CD8-positive, alpha-beta memory T cell (primary cell): ENCODE measurements around the gene DPP9. TPM values are rescaled to one million over a fixed set of nuclear protein-coding genes. Genes with fewer than 3 reads are reported as not detected.
A peak's percentile ranks its signal among the peaks of the same experiment; 100 is the strongest.

ENCODE experiments used
- CTCF ChIA-PET: fragments of 350-600 bp; sonication (Branson Sonifier 250); formaldehyde crosslinking; loops from one replicate; lab custom pipeline; 2021; ENCODE audit warnings: antibody characterized with exemption; lab: Charles Lee
- POLR2A ChIA-PET: fragments of 350-600 bp; sonication (Branson Sonifier 250); formaldehyde crosslinking; loops from one replicate; lab custom pipeline; 2021; ENCODE audit warnings: antibody characterized with exemption; lab: Charles Lee
- DNase-seq, 5 donors: peaks; one replicate each; pipeline versions ENCODE4 v3.0.0 to v3.0.0-alpha.2; 2020 to 2022; ENCODE audit warnings: mixed read lengths in 1 of 5
- H3K27ac ChIP-seq: one replicate; pipeline ENCODE4 v1.7.0; 2013; ENCODE audit warnings: low read depth, mild to moderate bottlenecking, low read length, moderate library complexity
- H3K27me3 ChIP-seq: 2 replicates; pipeline ENCODE4 v1.7.0; 2013; ENCODE audit warnings: low read length, mild to moderate bottlenecking; ENCODE audit not compliant: insufficient read depth, poor library complexity, severe bottlenecking
- H3K36me3 ChIP-seq: 2 replicates; pipeline ENCODE4 v1.7.0; 2013; ENCODE audit warnings: mild to moderate bottlenecking, low read length, moderate library complexity; ENCODE audit not compliant: insufficient read depth
- H3K4me1 ChIP-seq: 2 replicates; pipeline ENCODE4 v1.7.0; 2013; ENCODE audit warnings: mild to moderate bottlenecking, low read length, moderate library complexity; ENCODE audit not compliant: insufficient read depth
- H3K4me3 ChIP-seq: 2 replicates; pipeline ENCODE4 v1.7.0; 2013; ENCODE audit warnings: mild to moderate bottlenecking, low read length
- H3K9me3 ChIP-seq: 2 replicates; pipeline ENCODE4 v1.7.0; 2013; ENCODE audit warnings: mild to moderate bottlenecking, low read length
- H3K27ac Mint-ChIP-seq, 8 donors: one replicate each; pipeline ENCODE4 v1.8.0; 2020 to 2021; ENCODE audit warnings: mixed read lengths in 8 of 8, mild to moderate bottlenecking in 6 of 8, inconsistent platforms in 3 of 8, moderate library complexity in 3 of 8
- H3K27me3 Mint-ChIP-seq, 2 donors: one replicate each; pipeline ENCODE4 v1.8.0; 2020 to 2021; ENCODE audit warnings: mixed read lengths in 2 of 2, mild to moderate bottlenecking in 1 of 2, moderate library complexity in 1 of 2
- H3K36me3 Mint-ChIP-seq, 3 donors: one replicate each; pipeline ENCODE4 v1.8.0; 2020 to 2021; ENCODE audit warnings: mixed read lengths in 3 of 3, inconsistent platforms in 1 of 3, mild to moderate bottlenecking in 1 of 3
- H3K4me1 Mint-ChIP-seq, 3 donors: one replicate each; pipeline ENCODE4 v1.8.0; 2020 to 2021; ENCODE audit warnings: mixed read lengths in 3 of 3, inconsistent platforms in 1 of 3, mild to moderate bottlenecking in 1 of 3
- H3K4me3 Mint-ChIP-seq, 7 donors: one replicate each; pipeline ENCODE4 v1.8.0; 2020 to 2021; ENCODE audit warnings: mixed read lengths in 7 of 7, mild to moderate bottlenecking in 6 of 7, moderate library complexity in 4 of 7, inconsistent platforms in 2 of 7
- H3K9me3 Mint-ChIP-seq, 5 donors: one replicate each; pipeline ENCODE4 v1.8.0; 2020 to 2022; ENCODE audit warnings: mixed read lengths in 5 of 5, mild to moderate bottlenecking in 3 of 5, moderate library complexity in 2 of 5, inconsistent platforms in 1 of 5
- polyA plus RNA-seq: library from polyadenylated mRNA; unstranded; fragments of 300-500 nt; fragmentation: Illumina TruSeq; gene quantifications from one replicate; pipeline ENCODE4 v1.2.3, GENCODE V29; 2021
- total RNA-seq, 2 experiments: library from RNA; stranded (reverse); gene quantifications; one replicate each; pipeline ENCODE4 v1.2.3, GENCODE V29; 2021

Gene DPP9
- total and polyA plus RNA-seq, 3 experiments from 2014 or later: 32.1 to 105 (median 105) TPM

- Histone ChIP-seq H3K4me3 (no peak overlapping the region), H3K36me3 (peaks cover 38% of the 10 kb centered on the region), H3K27ac (no peak overlapping the region), H3K27me3 (no peaks in the 10 kb centered on the region), H3K4me1 (peaks cover 8% of the 10 kb centered on the region), H3K9me3 (no peaks in the 10 kb centered on the region)
- no peak overlapping the region for H3K27ac Mint-ChIP-seq
- peaks cover 0 to 3% (median 0%) of the 10 kb centered on the region in 5 donors for H3K9me3 Mint-ChIP-seq
- ChIA-PET CTCF (no interaction called here), POLR2A (no interaction called here)
- no peak for DNase-seq
- no peak overlapping the region for H3K4me3 Mint-ChIP-seq
- H3K27me3 Mint-ChIP-seq: no peaks in the 10 kb centered on the region
- H3K4me1 Mint-ChIP-seq: peaks cover 7 to 26% (median 15%) of the 10 kb centered on the region in 3 donors
- peaks cover 7 to 83% (median 10%) of the 10 kb centered on the region in 3 donors for H3K36me3 Mint-ChIP-seq
These were observed 10.2 kb downstream of the DPP9 start for GRCh38 chr19:4713384-4713951.

- H3K4me3 Mint-ChIP-seq: no peak overlapping the region
- ChIA-PET POLR2A (no interaction called here), CTCF (no interaction called here)
- H3K36me3 Mint-ChIP-seq: peaks cover 7 to 82% (median 10%) of the 10 kb centered on the region in 3 donors
- no peaks in the 10 kb centered on the region for H3K27me3 Mint-ChIP-seq
- Histone ChIP-seq H3K27me3 (no peaks in the 10 kb centered on the region), H3K4me1 (peaks cover 8% of the 10 kb centered on the region), H3K36me3 (peaks cover 32% of the 10 kb centered on the region), H3K4me3 (no peak overlapping the region), H3K27ac (no peak overlapping the region), H3K9me3 (no peaks in the 10 kb centered on the region)
- H3K27ac Mint-ChIP-seq: no peak overlapping the region
- H3K4me1 Mint-ChIP-seq: peaks cover 7 to 29% (median 19%) of the 10 kb centered on the region in 3 donors
- peaks cover 0 to 3% (median 0%) of the 10 kb centered on the region in 5 donors for H3K9me3 Mint-ChIP-seq
- DNase-seq: no peak
These were observed 10.9 kb downstream of the DPP9 start for GRCh38 chr19:4712771-4713170.

- Mint-ChIP-seq H3K36me3 (peaks cover 7 to 76% (median 12%) of the 10 kb centered on the region in 3 donors), H3K4me3 (no peak overlapping the region), H3K4me1 (peaks cover 9 to 25% (median 19%) of the 10 kb centered on the region in 3 donors), H3K9me3 (peaks cover 0 to 2% (median 0%) of the 10 kb centered on the region in 5 donors), H3K27ac (peak overlapping the region in 3 of 8 donors; percentile 17 to 73 (median 68)), H3K27me3 (no peaks in the 10 kb centered on the region)
- Histone ChIP-seq H3K4me1 (peaks cover 8% of the 10 kb centered on the region), H3K4me3 (no peak overlapping the region), H3K36me3 (peaks cover 21% of the 10 kb centered on the region), H3K9me3 (no peaks in the 10 kb centered on the region), H3K27ac (no peak overlapping the region), H3K27me3 (no peaks in the 10 kb centered on the region)
- no peak for DNase-seq
- POLR2A ChIA-PET: no interaction called here
- CTCF ChIA-PET: no interaction called here
These were observed 12.4 kb downstream of the DPP9 start for GRCh38 chr19:4711211-4711610.

GRCh38 chr19:4710281-4710600, 13.4 kb downstream of the DPP9 start:
- Histone ChIP-seq H3K27ac (no peak overlapping the region), H3K9me3 (no peaks in the 10 kb centered on the region), H3K27me3 (no peaks in the 10 kb centered on the region), H3K4me1 (peaks cover 8% of the 10 kb centered on the region), H3K4me3 (no peak overlapping the region), H3K36me3 (peaks cover 21% of the 10 kb centered on the region)
- CTCF ChIA-PET: no interaction called here
- POLR2A ChIA-PET: no interaction called here
- Mint-ChIP-seq H3K36me3 (peaks cover 7 to 73% (median 12%) of the 10 kb centered on the region in 3 donors), H3K27ac (no peak overlapping the region), H3K4me1 (peaks cover 9 to 25% (median 19%) of the 10 kb centered on the region in 3 donors), H3K27me3 (no peaks in the 10 kb centered on the region), H3K4me3 (no peak overlapping the region), H3K9me3 (no peaks in the 10 kb centered on the region)
- DNase-seq: no peak

GRCh38 chr19:4709440-4710280, 14.0 kb downstream of the DPP9 start:
- ChIA-PET CTCF (no interaction called here), POLR2A (no interaction called here)
- Mint-ChIP-seq H3K4me3 (peak overlapping the region in 6 of 7 donors; percentile 63 to 86 (median 71)), H3K27ac (peak overlapping the region; percentile 72 to 95 (median 92)), H3K4me1 (peaks cover 8 to 25% (median 18%) of the 10 kb centered on the region in 3 donors), H3K36me3 (peaks cover 4 to 73% (median 11%) of the 10 kb centered on the region in 3 donors), H3K9me3 (no peaks in the 10 kb centered on the region), H3K27me3 (no peaks in the 10 kb centered on the region)
- DNase-seq: no peak
- Histone ChIP-seq H3K4me1 (peaks cover 8% of the 10 kb centered on the region), H3K36me3 (peaks cover 21% of the 10 kb centered on the region), H3K27ac (no peak overlapping the region), H3K4me3 (no peak overlapping the region), H3K27me3 (no peaks in the 10 kb centered on the region), H3K9me3 (no peaks in the 10 kb centered on the region)

GRCh38 chr19:4707956-4708650, 15.5 kb downstream of the DPP9 start:
- Histone ChIP-seq H3K27me3 (no peaks in the 10 kb centered on the region), H3K4me1 (peaks cover 8% of the 10 kb centered on the region), H3K4me3 (no peak overlapping the region), H3K27ac (no peak overlapping the region), H3K36me3 (peaks cover 21% of the 10 kb centered on the region), H3K9me3 (no peaks in the 10 kb centered on the region)
- ChIA-PET POLR2A (no interaction called here), CTCF (no interaction called here)
- peaks cover 7 to 25% (median 14%) of the 10 kb centered on the region in 3 donors for H3K4me1 Mint-ChIP-seq
- H3K9me3 Mint-ChIP-seq: no peaks in the 10 kb centered on the region
- no peaks in the 10 kb centered on the region for H3K27me3 Mint-ChIP-seq
- DNase-seq: no peak
- H3K36me3 Mint-ChIP-seq: peaks cover 0 to 73% (median 10%) of the 10 kb centered on the region in 3 donors
- H3K27ac Mint-ChIP-seq: peak overlapping the region in 7 of 8 donors; percentile 32 to 94 (median 43)
- peak overlapping the region in 2 of 7 donors; percentile 6 to 23 for H3K4me3 Mint-ChIP-seq

GRCh38 chr19:4707322-4707721, 16.3 kb downstream of the DPP9 start:
- CTCF ChIA-PET: no interaction called here
- Mint-ChIP-seq H3K4me3 (no peak overlapping the region), H3K27me3 (no peaks in the 10 kb centered on the region), H3K9me3 (no peaks in the 10 kb centered on the region), H3K27ac (no peak overlapping the region), H3K36me3 (peaks cover 0 to 71% (median 11%) of the 10 kb centered on the region in 3 donors), H3K4me1 (peaks cover 7 to 25% (median 14%) of the 10 kb centered on the region in 3 donors)
- Histone ChIP-seq H3K9me3 (no peaks in the 10 kb centered on the region), H3K27ac (no peak overlapping the region), H3K27me3 (no peaks in the 10 kb centered on the region), H3K4me1 (peaks cover 8% of the 10 kb centered on the region), H3K4me3 (no peak overlapping the region), H3K36me3 (peaks cover 15% of the 10 kb centered on the region)
- POLR2A ChIA-PET: no interaction called here
- DNase-seq: no peak
